Liver (tissue), 9 donors: ENCODE results near the gene DENND2D. TPM values are rescaled to one million over a fixed set of nuclear protein-coding genes. Genes with fewer than 3 reads are reported as not detected.

Experiments
- DNase-seq: peaks from one replicate; pipeline ENCODE4 v3.0.0-alpha.2; 2017; ENCODE audit warnings: low spot score
- H3K27ac ChIP-seq, 2 donors: one replicate each; pipeline ENCODE4 v1.7.0; 2013; ENCODE audit warnings: inconsistent platforms in 2 of 2, low read length in 2 of 2, control low read depth in 1 of 2, low read depth in 1 of 2, mild to moderate bottlenecking in 1 of 2
- H3K27me3 ChIP-seq, 4 donors: one replicate each; pipeline versions ENCODE4 v1.6.1 to v1.7.0; 2013; ENCODE audit warnings: low read length in 3 of 4, inconsistent platforms in 1 of 4, mild to moderate bottlenecking in 1 of 4, moderate library complexity in 1 of 4; ENCODE audit not compliant: control insufficient read depth in 4 of 4, insufficient read depth in 4 of 4
- H3K36me3 ChIP-seq, 4 donors: one replicate each; pipeline versions ENCODE4 v1.6.1 to v1.7.0; 2013; ENCODE audit warnings: low read length in 3 of 4, mild to moderate bottlenecking in 3 of 4, low read depth in 1 of 4, moderate library complexity in 1 of 4; ENCODE audit not compliant: control insufficient read depth in 4 of 4, insufficient read depth in 3 of 4
- H3K4me1 ChIP-seq, 4 donors: one replicate each; pipeline versions ENCODE4 v1.6.1 to v1.7.0; 2013; ENCODE audit warnings: low read length in 3 of 4, mild to moderate bottlenecking in 3 of 4, moderate library complexity in 1 of 4; ENCODE audit not compliant: control insufficient read depth in 4 of 4, insufficient read depth in 4 of 4
- H3K4me3 ChIP-seq, 3 donors: one replicate each; pipeline versions ENCODE4 v1.6.1 to v1.7.0; 2013; ENCODE audit warnings: low read length in 3 of 3, control low read depth in 1 of 3, low read depth in 1 of 3, mild to moderate bottlenecking in 1 of 3
- H3K9ac ChIP-seq, 2 donors: one replicate each; pipeline ENCODE4 v1.7.0; 2013; ENCODE audit warnings: low read length in 2 of 2, mild to moderate bottlenecking in 2 of 2, moderate library complexity in 2 of 2, control low read depth in 1 of 2, low read depth in 1 of 2
- H3K9me3 ChIP-seq, 4 donors: one replicate each; pipeline versions ENCODE4 v1.6.1 to v1.7.0; 2013; ENCODE audit warnings: low read length in 3 of 4; ENCODE audit not compliant: control insufficient read depth in 4 of 4
- EGR1 ChIP-seq, 2 donors: IDR thresholded peaks; 2 replicates each; pipeline ENCODE4 v1.6.1; 2016 to 2018; ENCODE audit warnings: antibody characterized with exemption in 2 of 2, low read depth in 2 of 2
- FOXA2 ChIP-seq: IDR thresholded peaks from 2 replicates; pipeline ENCODE4 v1.6.1; 2016; ENCODE audit warnings: antibody characterized with exemption
- GABPA ChIP-seq, 2 donors: IDR thresholded peaks in 1 of 2; conservative IDR thresholded peaks in 1 of 2; 2 replicates each; pipeline ENCODE4 v1.6.1; 2016; ENCODE audit warnings: antibody characterized with exemption in 2 of 2, mild to moderate bottlenecking in 1 of 2, moderate library complexity in 1 of 2
- HNF4G ChIP-seq: IDR thresholded peaks from 2 replicates; pipeline ENCODE4 v1.6.1; 2016; ENCODE audit warnings: antibody characterized with exemption
- JUND ChIP-seq, 2 donors: IDR thresholded peaks; 2 replicates each; pipeline ENCODE4 v1.6.1; 2016; ENCODE audit warnings: antibody characterized with exemption in 2 of 2
- NR2F2 ChIP-seq: IDR thresholded peaks from 2 replicates; pipeline ENCODE4 v1.6.1; 2016; ENCODE audit warnings: antibody characterized with exemption
- RAD21 ChIP-seq, 2 donors: IDR thresholded peaks; 2 replicates each; pipeline ENCODE4 v1.6.1; 2016; ENCODE audit warnings: antibody characterized with exemption in 2 of 2, mild to moderate bottlenecking in 2 of 2
- RXRA ChIP-seq, 2 donors: IDR thresholded peaks; 2 replicates each; pipeline ENCODE4 v1.6.1; 2017 to 2018; ENCODE audit warnings: antibody characterized with exemption in 2 of 2, mild to moderate bottlenecking in 1 of 2
- SP1 ChIP-seq: IDR thresholded peaks from 2 replicates; pipeline ENCODE4 v1.6.1; 2018; ENCODE audit warnings: antibody characterized with exemption, mild to moderate bottlenecking
- TAF1 ChIP-seq: conservative IDR thresholded peaks from 2 replicates; pipeline ENCODE4 v1.6.1; 2016; ENCODE audit warnings: antibody characterized with exemption, mild to moderate bottlenecking
- YY1 ChIP-seq: IDR thresholded peaks from 2 replicates; pipeline ENCODE4 v1.6.1; 2016; ENCODE audit warnings: antibody characterized with exemption, mild to moderate bottlenecking
- WGBS: extraction: QIAGEN DNeasy Blood & Tissue Kit; methylation state at CpG from one replicate; pipeline ENCODE4 v1.1.7; 2013; 5-methylcytosine and 5-hydroxymethylcytosine counted together
- polyA plus RNA-seq, 2 donors: library from polyadenylated mRNA; stranded (reverse) in 1 of 2; unstranded in 1 of 2; fragments of 200-250 nt in 1 of 2; fragments of >200 nt in 1 of 2; fragmentation: Nextera tagmentation in 1 of 2; extraction: Ambion mirVana in 1 of 2; gene quantifications; one replicate each; pipeline versions ENCODE4 v1.2.1 to v1.2.3, GENCODE V29; 2013 to 2015
- total RNA-seq, 2 donors: library from RNA; depleted of rRNA; stranded (reverse); fragments of >200 nt; gene quantifications; one replicate each; pipeline ENCODE4 v1.2.3, GENCODE V29; 2014
- TF ChIP-seq, protein P1 (sequence below): IDR thresholded peaks from 2 replicates; pipeline ENCODE4 v1.6.1; 2016; ENCODE audit warnings: antibody characterized with exemption
- TF ChIP-seq, protein P2 (sequence below): IDR thresholded peaks from 2 replicates; pipeline ENCODE4 v1.6.1; 2016; ENCODE audit warnings: antibody characterized with exemption
- TF ChIP-seq, protein P3 (sequence below): IDR thresholded peaks from 2 replicates; pipeline ENCODE4 v1.6.1; 2016; ENCODE audit warnings: antibody characterized with exemption
- TF ChIP-seq, protein P4 (sequence below): fragments of 150-350 bp; IDR thresholded peaks from 2 replicates; pipeline ENCODE4 v1.5.1; 2017; ENCODE audit warnings: improper control_type of control experiment, low read depth, low read length; ENCODE audit not compliant: missing input control
- donor health status: healthy.
- donor health status: healthy.
- donor health status: healthy.
- donor health status: healthy.
- donor health status: healthy.

The DENND2D gene
- total and polyA plus RNA-seq, 4 donors, result 8.8 to 20.7 (median 12.8) TPM

DNA sequence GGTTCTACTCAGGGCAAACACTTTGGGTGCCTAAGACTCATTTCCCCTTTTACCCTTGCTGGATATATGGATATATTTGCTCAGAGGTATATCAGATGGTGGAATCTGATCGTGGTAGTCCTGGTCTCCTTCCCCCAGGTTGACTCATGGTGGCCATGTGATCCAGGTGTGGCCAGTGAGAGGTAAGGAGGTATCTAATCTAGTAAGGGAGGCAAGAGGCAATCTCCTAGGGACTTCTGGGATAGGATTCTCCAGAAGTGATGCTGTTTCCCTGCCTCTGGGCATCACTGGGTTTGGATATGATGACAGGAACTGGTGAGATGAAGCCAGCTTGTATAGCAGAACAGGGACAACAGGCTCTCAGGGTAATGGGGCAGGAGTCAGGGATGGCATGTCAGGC lies 8.5 kb upstream of the DENND2D start:
- Histone ChIP-seq H3K4me1 (peaks cover 0 to 4% (median under 1%) of the 10 kb centered on the region in 4 donors), H3K9ac (no peak overlapping the region), H3K4me3 (no peak overlapping the region), H3K27ac (no peak overlapping the region), H3K36me3 (no peaks in the 10 kb centered on the region), H3K9me3 (no peaks in the 10 kb centered on the region), H3K27me3 (no peaks in the 10 kb centered on the region)
- WGBS, result 48% methylated on average over 1 of the region's 1 CpG
- DNase-seq, result no peak
- TF ChIP-seq FOXA2 (no peak), RAD21 (IDR thresholded peaks at IDR 0.05) (no peak), SP1 (no peak), JUND (IDR thresholded peaks at IDR 0.05) (no peak)
- TF ChIP-seq, protein P1, sequence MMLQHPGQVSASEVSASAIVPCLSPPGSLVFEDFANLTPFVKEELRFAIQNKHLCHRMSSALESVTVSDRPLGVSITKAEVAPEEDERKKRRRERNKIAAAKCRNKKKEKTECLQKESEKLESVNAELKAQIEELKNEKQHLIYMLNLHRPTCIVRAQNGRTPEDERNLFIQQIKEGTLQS, result no peak

DNA sequence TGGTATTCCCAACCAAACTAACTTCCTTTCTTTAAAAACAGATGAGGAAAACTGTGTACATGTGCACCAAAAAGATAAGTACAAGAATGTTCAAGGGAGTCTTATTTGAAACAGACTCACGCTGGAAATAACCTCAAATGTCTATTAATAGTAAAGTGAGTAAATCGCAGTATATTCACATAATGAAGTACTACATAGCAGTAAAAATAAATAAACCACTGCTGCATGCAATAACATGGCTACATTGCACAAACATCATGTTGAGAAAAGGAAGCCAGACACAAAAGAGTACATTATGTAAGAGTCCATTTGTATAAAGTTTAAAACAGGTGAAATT lies 5.2 kb upstream of the DENND2D start:
- H3K4me1 ChIP-seq, result peaks cover 6 to 32% (median 24%) of the 10 kb centered on the region in 4 donors
- H3K9me3 ChIP-seq, result no peaks in the 10 kb centered on the region
- no peak overlapping the region for H3K9ac ChIP-seq
- H3K4me3 ChIP-seq, result no peak overlapping the region
- WGBS, result 66% methylated on average over 2 of the region's 2 CpGs
- H3K27ac ChIP-seq, result no peak overlapping the region
- H3K27me3 ChIP-seq, result no peaks in the 10 kb centered on the region
- TF ChIP-seq NR2F2 (no peak), RAD21 (IDR thresholded peaks at IDR 0.05) (no peak), GABPA (IDR thresholded peaks at IDR 0.05 in 1 of 2, conservative IDR thresholded peaks at IDR 0.05 in 1 of 2) (no peak), RXRA (IDR thresholded peaks at IDR 0.05) (no peak), HNF4G (no peak), EGR1 (IDR thresholded peaks at IDR 0.05; ENCODE audit: low read depth in 2 of 2) (no peak), JUND (IDR thresholded peaks at IDR 0.05) (no peak), YY1 (no peak), FOXA2 (no peak), TAF1 (no peak)
- TF ChIP-seq, protein P2, sequence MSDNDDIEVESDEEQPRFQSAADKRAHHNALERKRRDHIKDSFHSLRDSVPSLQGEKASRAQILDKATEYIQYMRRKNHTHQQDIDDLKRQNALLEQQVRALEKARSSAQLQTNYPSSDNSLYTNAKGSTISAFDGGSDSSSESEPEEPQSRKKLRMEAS, result no peak
- TF ChIP-seq, protein P3, sequence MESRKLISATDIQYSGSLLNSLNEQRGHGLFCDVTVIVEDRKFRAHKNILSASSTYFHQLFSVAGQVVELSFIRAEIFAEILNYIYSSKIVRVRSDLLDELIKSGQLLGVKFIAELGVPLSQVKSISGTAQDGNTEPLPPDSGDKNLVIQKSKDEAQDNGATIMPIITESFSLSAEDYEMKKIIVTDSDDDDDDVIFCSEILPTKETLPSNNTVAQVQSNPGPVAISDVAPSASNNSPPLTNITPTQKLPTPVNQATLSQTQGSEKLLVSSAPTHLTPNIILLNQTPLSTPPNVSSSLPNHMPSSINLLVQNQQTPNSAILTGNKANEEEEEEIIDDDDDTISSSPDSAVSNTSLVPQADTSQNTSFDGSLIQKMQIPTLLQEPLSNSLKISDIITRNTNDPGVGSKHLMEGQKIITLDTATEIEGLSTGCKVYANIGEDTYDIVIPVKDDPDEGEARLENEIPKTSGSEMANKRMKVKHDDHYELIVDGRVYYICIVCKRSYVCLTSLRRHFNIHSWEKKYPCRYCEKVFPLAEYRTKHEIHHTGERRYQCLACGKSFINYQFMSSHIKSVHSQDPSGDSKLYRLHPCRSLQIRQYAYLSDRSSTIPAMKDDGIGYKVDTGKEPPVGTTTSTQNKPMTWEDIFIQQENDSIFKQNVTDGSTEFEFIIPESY, result no peak
- TF ChIP-seq, protein P4, sequence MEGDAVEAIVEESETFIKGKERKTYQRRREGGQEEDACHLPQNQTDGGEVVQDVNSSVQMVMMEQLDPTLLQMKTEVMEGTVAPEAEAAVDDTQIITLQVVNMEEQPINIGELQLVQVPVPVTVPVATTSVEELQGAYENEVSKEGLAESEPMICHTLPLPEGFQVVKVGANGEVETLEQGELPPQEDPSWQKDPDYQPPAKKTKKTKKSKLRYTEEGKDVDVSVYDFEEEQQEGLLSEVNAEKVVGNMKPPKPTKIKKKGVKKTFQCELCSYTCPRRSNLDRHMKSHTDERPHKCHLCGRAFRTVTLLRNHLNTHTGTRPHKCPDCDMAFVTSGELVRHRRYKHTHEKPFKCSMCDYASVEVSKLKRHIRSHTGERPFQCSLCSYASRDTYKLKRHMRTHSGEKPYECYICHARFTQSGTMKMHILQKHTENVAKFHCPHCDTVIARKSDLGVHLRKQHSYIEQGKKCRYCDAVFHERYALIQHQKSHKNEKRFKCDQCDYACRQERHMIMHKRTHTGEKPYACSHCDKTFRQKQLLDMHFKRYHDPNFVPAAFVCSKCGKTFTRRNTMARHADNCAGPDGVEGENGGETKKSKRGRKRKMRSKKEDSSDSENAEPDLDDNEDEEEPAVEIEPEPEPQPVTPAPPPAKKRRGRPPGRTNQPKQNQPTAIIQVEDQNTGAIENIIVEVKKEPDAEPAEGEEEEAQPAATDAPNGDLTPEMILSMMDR, result no peak
- TF ChIP-seq, protein P1, result no peak
- no peaks in the 10 kb centered on the region for H3K36me3 ChIP-seq
- DNase-seq, result no peak
